ENCODE measurements around the gene TMEM132E.

Gene TMEM132E

GRCh38 chr17:34609210-34609609 lies 29.8 kb downstream of the TMEM132E start:
- Histone ChIP-seq H3K27me3 (ENCODE audit: control insufficient read depth, insufficient read depth, low read length) (no peaks in the 10 kb centered on the region), H3K27ac (ENCODE audit: low read length) (no peak overlapping the region), H3K9me3 (ENCODE audit: control insufficient read depth, low read depth, low read length) (no peaks in the 10 kb centered on the region), H3K9ac (ENCODE audit: low read length) (no peak overlapping the region), H3K36me3 (ENCODE audit: control insufficient read depth, low read depth, low read length) (no peaks in the 10 kb centered on the region), H3K4me3 (ENCODE audit: low read length) (no peak overlapping the region), H3K4me1 (ENCODE audit: control insufficient read depth, low read depth, low read length) (peaks cover 54% of the 10 kb centered on the region)

- Histone ChIP-seq H3K9ac (ENCODE audit: low read length) (no peak overlapping the region), H3K4me1 (ENCODE audit: control insufficient read depth, low read depth, low read length) (peaks cover 63% of the 10 kb centered on the region), H3K27me3 (ENCODE audit: control insufficient read depth, insufficient read depth, low read length) (no peaks in the 10 kb centered on the region), H3K36me3 (ENCODE audit: control insufficient read depth, low read depth, low read length) (no peaks in the 10 kb centered on the region), H3K27ac (ENCODE audit: low read length) (no peak overlapping the region), H3K9me3 (ENCODE audit: control insufficient read depth, low read depth, low read length) (no peaks in the 10 kb centered on the region), H3K4me3 (ENCODE audit: low read length) (no peak overlapping the region)
Measured at GRCh38 chr17:34610039-34610438, 30.7 kb downstream of the TMEM132E start.

GRCh38 chr17:34610506-34610905 lies 31.1 kb downstream of the TMEM132E start:
- peaks cover 67% of the 10 kb centered on the region for H3K4me1 ChIP-seq (ENCODE audit: control insufficient read depth, low read depth, low read length)
- no peaks in the 10 kb centered on the region for H3K36me3 ChIP-seq (ENCODE audit: control insufficient read depth, low read depth, low read length)
- H3K27me3 ChIP-seq (ENCODE audit: control insufficient read depth, insufficient read depth, low read length): no peaks in the 10 kb centered on the region
- no peak overlapping the region for H3K4me3 ChIP-seq (ENCODE audit: low read length)
- H3K9ac ChIP-seq (ENCODE audit: low read length): no peak overlapping the region
- no peak overlapping the region for H3K27ac ChIP-seq (ENCODE audit: low read length)
- no peaks in the 10 kb centered on the region for H3K9me3 ChIP-seq (ENCODE audit: control insufficient read depth, low read depth, low read length)

GRCh38 chr17:34613064-34614019 lies 34.0 kb downstream of the TMEM132E start:
- Histone ChIP-seq H3K36me3 (ENCODE audit: control insufficient read depth, low read depth, low read length) (no peaks in the 10 kb centered on the region), H3K27me3 (ENCODE audit: control insufficient read depth, insufficient read depth, low read length) (peaks cover 4% of the 10 kb centered on the region), H3K9me3 (ENCODE audit: control insufficient read depth, low read depth, low read length) (no peaks in the 10 kb centered on the region), H3K9ac (ENCODE audit: low read length) (no peak overlapping the region), H3K4me1 (ENCODE audit: control insufficient read depth, low read depth, low read length) (peaks cover 65% of the 10 kb centered on the region), H3K4me3 (ENCODE audit: low read length) (no peak overlapping the region), H3K27ac (ENCODE audit: low read length) (no peak overlapping the region)

- no peak overlapping the region for H3K4me3 ChIP-seq (ENCODE audit: low read length)
- H3K4me1 ChIP-seq (ENCODE audit: control insufficient read depth, low read depth, low read length): peaks cover 52% of the 10 kb centered on the region
- no peaks in the 10 kb centered on the region for H3K9me3 ChIP-seq (ENCODE audit: control insufficient read depth, low read depth, low read length)
- H3K9ac ChIP-seq (ENCODE audit: low read length): no peak overlapping the region
- H3K27ac ChIP-seq (ENCODE audit: low read length): no peak overlapping the region
- H3K36me3 ChIP-seq (ENCODE audit: control insufficient read depth, low read depth, low read length): no peaks in the 10 kb centered on the region
- peaks cover 4% of the 10 kb centered on the region for H3K27me3 ChIP-seq (ENCODE audit: control insufficient read depth, insufficient read depth, low read length)
Measured at GRCh38 chr17:34614698-34615097, 35.3 kb downstream of the TMEM132E start.

- no peak overlapping the region for H3K4me3 ChIP-seq (ENCODE audit: low read length)
- H3K27me3 ChIP-seq (ENCODE audit: control insufficient read depth, insufficient read depth, low read length): peaks cover 4% of the 10 kb centered on the region
- H3K4me1 ChIP-seq (ENCODE audit: control insufficient read depth, low read depth, low read length): peaks cover 46% of the 10 kb centered on the region
- no peaks in the 10 kb centered on the region for H3K9me3 ChIP-seq (ENCODE audit: control insufficient read depth, low read depth, low read length)
- H3K9ac ChIP-seq (ENCODE audit: low read length): no peak overlapping the region
- no peak overlapping the region for H3K27ac ChIP-seq (ENCODE audit: low read length)
- H3K36me3 ChIP-seq (ENCODE audit: control insufficient read depth, low read depth, low read length): no peaks in the 10 kb centered on the region
Measured at GRCh38 chr17:34615326-34615725, 35.9 kb downstream of the TMEM132E start.

- Histone ChIP-seq H3K27ac (ENCODE audit: low read length) (no peak overlapping the region), H3K4me3 (ENCODE audit: low read length) (peak overlapping the region; percentile 18), H3K9ac (ENCODE audit: low read length) (no peak overlapping the region)
Measured at GRCh38 chr17:34616148-34616547, 36.8 kb downstream of the TMEM132E start.

GRCh38 chr17:34617398-34617797 lies 38.0 kb downstream of the TMEM132E start:
- Histone ChIP-seq H3K36me3 (ENCODE audit: control insufficient read depth, low read depth, low read length) (no peaks in the 10 kb centered on the region), H3K4me3 (ENCODE audit: low read length) (no peak overlapping the region), H3K4me1 (ENCODE audit: control insufficient read depth, low read depth, low read length) (peaks cover 44% of the 10 kb centered on the region)

More at GRCh38 chr17:34616148-34616547, 36.8 kb downstream of the TMEM132E start:
- H3K36me3 ChIP-seq (ENCODE audit: control insufficient read depth, low read depth, low read length): no peaks in the 10 kb centered on the region
- H3K9me3 ChIP-seq (ENCODE audit: control insufficient read depth, low read depth, low read length): no peaks in the 10 kb centered on the region
- H3K27me3 ChIP-seq (ENCODE audit: control insufficient read depth, insufficient read depth, low read length): peaks cover 4% of the 10 kb centered on the region
- peaks cover 44% of the 10 kb centered on the region for H3K4me1 ChIP-seq (ENCODE audit: control insufficient read depth, low read depth, low read length)

GRCh38 chr17:34619687-34620217 lies 40.4 kb downstream of the TMEM132E start:
- Histone ChIP-seq H3K9ac (ENCODE audit: low read length) (no peak overlapping the region), H3K4me3 (ENCODE audit: low read length) (no peak overlapping the region), H3K27ac (ENCODE audit: low read length) (no peak overlapping the region), H3K9me3 (ENCODE audit: control insufficient read depth, low read depth, low read length) (no peaks in the 10 kb centered on the region), H3K36me3 (ENCODE audit: control insufficient read depth, low read depth, low read length) (no peaks in the 10 kb centered on the region), H3K4me1 (ENCODE audit: control insufficient read depth, low read depth, low read length) (peaks cover 33% of the 10 kb centered on the region), H3K27me3 (ENCODE audit: control insufficient read depth, insufficient read depth, low read length) (peaks cover 4% of the 10 kb centered on the region)

More at GRCh38 chr17:34617398-34617797, 38.0 kb downstream of the TMEM132E start:
- Histone ChIP-seq H3K9ac (ENCODE audit: low read length) (no peak overlapping the region), H3K9me3 (ENCODE audit: control insufficient read depth, low read depth, low read length) (no peaks in the 10 kb centered on the region), H3K27me3 (ENCODE audit: control insufficient read depth, insufficient read depth, low read length) (peaks cover 4% of the 10 kb centered on the region), H3K27ac (ENCODE audit: low read length) (no peak overlapping the region)

GRCh38 chr17:34620458-34620857 lies 41.1 kb downstream of the TMEM132E start:
- Histone ChIP-seq H3K9me3 (ENCODE audit: control insufficient read depth, low read depth, low read length) (no peaks in the 10 kb centered on the region), H3K4me3 (ENCODE audit: low read length) (no peak overlapping the region), H3K27ac (ENCODE audit: low read length) (no peak overlapping the region), H3K9ac (ENCODE audit: low read length) (no peak overlapping the region), H3K27me3 (ENCODE audit: control insufficient read depth, insufficient read depth, low read length) (peaks cover 4% of the 10 kb centered on the region), H3K36me3 (ENCODE audit: control insufficient read depth, low read depth, low read length) (no peaks in the 10 kb centered on the region), H3K4me1 (ENCODE audit: control insufficient read depth, low read depth, low read length) (peaks cover 33% of the 10 kb centered on the region)

GRCh38 chr17:34622862-34623623 lies 43.7 kb downstream of the TMEM132E start:
- Histone ChIP-seq H3K27me3 (ENCODE audit: control insufficient read depth, insufficient read depth, low read length) (no peaks in the 10 kb centered on the region), H3K4me3 (ENCODE audit: low read length) (no peak overlapping the region), H3K27ac (ENCODE audit: low read length) (no peak overlapping the region), H3K9ac (ENCODE audit: low read length) (no peak overlapping the region), H3K4me1 (ENCODE audit: control insufficient read depth, low read depth, low read length) (peaks cover 15% of the 10 kb centered on the region), H3K9me3 (ENCODE audit: control insufficient read depth, low read depth, low read length) (no peaks in the 10 kb centered on the region), H3K36me3 (ENCODE audit: control insufficient read depth, low read depth, low read length) (no peaks in the 10 kb centered on the region)

Measured in iPS-18a (cell line).